NCI-H1417 treated with DMSO at 0.1 percent for 48 hours (cell line): Measurements from ENCODE around the gene CNOT2.
"Not testable (repeated sequence)": the region's sequence is repeated elsewhere in the genome, so short reads cannot be mapped to it uniquely, and the experiment has no call there.

Experiments used
- DNase-seq: peaks from one replicate; lab custom pipeline; 2025; lab: John Stamatoyannopoulos, UW

The CNOT2 gene

GRCh38 chr12:70252832-70253231 is 9.6 kb downstream of the CNOT2 start:
- no peak for DNase-seq

- no peak for DNase-seq
Observed at GRCh38 chr12:70254225-70254624, 11.0 kb downstream of the CNOT2 start.

DNA sequence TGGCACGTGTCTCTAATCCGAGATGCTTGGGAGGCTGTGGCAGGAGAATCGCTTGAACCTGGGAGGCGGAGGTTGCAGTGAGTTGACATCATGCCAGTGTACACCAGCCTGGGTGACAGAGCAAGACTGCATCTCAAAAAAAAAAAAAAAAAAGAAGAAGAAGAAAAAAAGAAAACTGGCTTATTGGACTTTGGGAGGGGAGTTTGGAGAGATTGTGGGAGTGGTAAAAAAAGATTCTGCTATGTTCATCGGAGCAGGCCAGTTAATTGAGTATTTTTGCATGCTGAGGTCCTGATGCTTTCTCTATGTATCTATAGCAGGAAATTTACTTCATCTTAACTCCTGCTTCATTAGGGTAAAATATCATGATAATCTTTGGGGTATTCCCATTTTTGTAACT is 11.6 kb downstream of the CNOT2 start:
- DNase-seq, result no peak

GRCh38 chr12:70255311-70255710 is 12.1 kb downstream of the CNOT2 start:
- DNase-seq, result no peak

DNA sequence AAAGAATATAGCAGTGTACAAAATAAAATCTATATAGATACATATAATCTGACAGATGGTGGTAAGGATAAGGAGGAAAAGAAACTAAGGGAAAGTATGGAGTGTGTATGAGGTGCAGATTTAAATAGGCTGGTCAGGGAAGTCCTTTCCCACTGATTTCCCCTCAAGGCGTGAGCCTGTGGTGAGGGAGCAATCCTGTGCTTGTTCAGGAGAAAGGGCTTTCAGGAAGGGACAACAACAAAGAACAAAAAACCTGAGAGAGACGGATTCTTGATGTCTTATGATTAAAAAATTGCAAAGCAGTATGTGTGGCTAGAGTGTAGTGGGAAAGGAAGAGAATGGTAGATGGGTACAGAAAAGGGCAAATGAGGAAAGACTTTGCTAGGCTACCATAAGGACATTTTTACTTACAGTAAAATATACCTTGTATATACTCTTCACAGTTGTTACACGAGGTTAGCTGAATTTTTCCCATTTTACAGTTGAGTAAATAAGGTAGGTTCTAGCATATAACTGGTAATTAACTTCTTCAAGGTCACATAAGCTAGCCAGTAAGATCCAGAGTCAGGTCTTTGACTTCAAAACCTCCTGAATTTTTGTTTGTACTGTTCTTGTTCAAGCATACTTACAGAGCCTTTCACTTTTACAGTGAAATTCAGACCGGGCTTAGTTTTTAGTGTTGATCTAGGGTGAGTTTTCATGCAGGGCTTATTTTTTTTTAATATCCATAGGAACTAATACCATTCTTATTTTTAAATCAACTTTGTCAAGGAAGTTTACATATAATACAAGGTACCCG is 15.6 kb downstream of the CNOT2 start:
- no peak for DNase-seq

DNA sequence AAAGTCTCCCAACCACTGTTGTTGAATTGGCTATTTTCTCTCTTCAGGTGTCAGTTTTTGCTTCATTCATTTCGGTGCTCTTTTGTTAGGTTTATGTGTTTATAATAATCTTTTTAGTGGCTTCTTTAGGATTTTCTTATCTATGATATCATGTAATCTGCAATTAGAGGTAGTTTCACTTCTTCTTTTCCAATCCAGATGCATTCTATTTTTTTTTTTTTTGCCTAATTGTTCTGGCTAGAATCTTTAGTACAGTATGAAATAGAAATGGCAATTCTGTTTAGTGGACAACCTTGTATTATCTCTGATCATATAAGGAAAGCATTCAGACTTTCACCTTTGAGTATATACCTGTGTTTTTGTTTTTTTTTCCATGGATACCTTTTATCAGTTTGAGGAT is 17.4 kb downstream of the CNOT2 start:
- DNase-seq, result no peak

DNA sequence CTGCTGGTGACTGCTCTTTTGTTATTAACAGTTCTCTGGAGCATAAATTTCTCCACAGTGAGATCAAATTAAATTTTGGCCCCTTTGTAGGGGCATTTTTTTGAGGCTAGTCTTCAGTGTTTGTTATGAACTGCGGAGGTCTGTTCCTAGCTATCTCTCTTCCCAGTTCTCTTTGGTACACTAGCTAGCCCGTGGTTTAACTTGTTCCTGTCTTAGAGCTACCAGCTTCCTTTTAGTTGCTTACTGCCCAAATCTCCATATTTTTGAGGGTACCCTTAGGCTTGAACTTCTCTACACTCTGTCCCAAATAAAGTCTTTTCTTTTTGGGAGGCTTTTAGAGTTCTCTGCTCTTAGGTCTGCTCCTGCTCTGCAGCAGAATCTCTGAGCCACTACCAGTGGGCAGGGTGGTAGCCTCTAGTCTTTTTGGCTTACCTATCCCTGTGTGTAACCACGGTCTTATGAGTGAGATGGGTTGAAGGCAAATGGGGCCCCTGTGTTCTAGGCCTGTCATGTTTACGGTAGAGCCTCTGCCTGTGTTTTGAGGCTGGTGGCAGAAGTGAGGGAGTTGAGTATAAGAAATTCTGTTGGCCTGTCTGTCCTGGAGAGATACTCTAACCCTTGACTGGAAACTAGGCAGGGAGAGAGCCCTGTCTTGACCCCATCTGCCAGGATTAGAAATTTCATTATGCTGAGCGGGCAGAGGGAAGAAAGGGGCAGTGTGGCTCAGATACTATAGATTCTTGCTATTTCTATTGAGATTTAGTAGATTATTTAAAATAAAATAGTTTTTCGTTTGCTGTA is 21.0 kb downstream of the CNOT2 start:
- DNase-seq, result no peak

DNA sequence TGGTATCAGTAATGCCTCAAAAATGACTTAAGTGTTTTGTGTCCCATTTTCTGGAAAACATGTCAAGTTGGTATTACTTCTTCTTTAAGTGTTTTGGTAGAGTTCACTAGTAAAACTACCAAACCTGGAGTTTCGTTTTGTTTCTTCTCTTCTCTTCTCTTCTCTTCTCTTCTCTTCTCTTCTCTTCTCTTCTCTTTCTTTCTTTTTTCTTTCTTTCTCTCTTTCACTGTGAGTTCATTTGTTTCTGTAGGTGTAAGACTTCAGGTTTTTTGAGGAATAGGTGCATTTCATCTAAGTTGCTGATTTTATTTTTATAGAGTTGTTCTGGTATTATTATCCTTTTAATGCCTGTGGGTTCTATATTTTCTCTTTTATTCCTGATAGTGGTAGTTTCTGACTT is 21.9 kb downstream of the CNOT2 start:
- DNase-seq, result no peak

DNA sequence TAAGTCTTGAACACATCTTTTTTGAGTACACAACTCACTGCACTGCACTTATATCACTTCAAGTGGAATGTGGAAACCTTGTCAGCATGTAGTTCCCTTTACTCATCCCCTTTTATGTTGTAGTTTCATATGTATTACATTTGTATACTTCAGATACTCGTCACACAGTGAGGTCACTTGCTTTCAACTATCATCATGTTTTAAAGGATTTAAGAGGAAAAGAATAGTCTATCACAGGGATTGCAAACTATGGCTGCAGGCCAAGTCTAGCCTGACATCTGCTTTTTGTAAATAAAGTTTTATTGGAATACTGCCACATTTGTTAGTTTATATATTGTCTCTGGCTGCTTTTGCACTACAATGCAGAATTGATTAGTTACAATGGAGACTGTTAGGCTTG is 24.3 kb downstream of the CNOT2 start:
- no peak for DNase-seq

GRCh38 chr12:70268972-70269371 is 25.7 kb downstream of the CNOT2 start:
- DNase-seq, result no peak

DNA sequence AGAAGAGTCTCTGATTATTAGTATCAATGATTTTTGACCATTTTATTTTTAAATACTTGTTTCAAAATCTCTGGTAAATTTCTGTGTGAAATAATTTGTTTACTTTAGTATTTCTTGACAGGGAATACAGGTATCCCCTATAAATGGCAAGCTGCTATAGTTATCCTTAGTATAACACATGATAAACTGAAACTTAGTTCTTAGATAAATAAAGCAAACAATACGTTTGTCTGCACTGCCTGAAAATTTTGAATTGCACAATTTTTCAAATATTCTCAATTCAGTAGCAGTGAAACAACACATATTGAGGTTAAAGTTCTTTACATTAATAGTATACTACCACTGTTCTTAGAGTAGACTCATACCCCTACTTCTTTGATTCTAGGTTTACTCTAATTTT is 26.9 kb downstream of the CNOT2 start:
- no peak for DNase-seq

GRCh38 chr12:70271025-70271424 is 27.8 kb downstream of the CNOT2 start:
- DNase-seq, result no peak

DNA sequence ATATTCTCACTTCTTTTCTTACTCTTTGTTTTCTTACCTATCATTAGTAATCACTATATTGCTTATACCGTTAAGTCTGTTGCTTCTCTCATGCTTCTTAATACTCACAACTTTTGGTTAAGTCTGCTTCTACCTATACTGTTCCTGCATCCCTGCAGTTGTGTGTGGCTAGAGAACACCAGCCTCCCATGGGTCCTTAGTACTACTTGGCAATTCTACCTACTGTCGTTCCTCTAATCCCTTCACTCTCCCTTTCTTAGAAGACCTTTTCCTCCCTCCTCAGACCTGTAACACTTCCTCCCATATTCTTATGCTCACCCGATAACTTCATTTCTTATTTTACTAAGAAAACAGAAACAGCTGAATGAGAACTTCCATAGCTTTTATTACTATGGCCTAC is 29.3 kb downstream of the CNOT2 start:
- no peak for DNase-seq

DNA sequence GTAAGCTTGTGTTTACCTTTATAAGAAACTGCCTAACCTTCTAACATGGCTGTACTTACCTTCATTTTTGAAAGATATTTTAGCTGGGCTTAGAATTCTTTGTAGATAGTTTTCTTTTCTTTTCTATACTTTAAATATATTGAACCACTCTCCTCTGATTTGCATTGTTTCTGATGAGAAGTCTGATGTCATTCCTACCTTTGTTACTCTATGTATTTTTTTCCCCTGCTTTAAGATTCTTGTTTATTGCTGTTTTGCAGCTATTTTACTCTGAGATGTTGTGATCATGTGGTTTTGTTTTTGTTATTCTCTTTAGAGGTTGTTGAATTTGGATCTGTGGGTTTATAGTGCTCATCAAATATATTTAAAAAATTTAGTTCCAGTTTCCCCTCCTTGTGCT is 31.8 kb downstream of the CNOT2 start:
- DNase-seq, result no peak

GRCh38 chr12:70277973-70278372 is 34.7 kb downstream of the CNOT2 start:
- DNase-seq, result no peak

GRCh38 chr12:70278945-70279344 is 35.7 kb downstream of the CNOT2 start:
- DNase-seq, result no peak

DNA sequence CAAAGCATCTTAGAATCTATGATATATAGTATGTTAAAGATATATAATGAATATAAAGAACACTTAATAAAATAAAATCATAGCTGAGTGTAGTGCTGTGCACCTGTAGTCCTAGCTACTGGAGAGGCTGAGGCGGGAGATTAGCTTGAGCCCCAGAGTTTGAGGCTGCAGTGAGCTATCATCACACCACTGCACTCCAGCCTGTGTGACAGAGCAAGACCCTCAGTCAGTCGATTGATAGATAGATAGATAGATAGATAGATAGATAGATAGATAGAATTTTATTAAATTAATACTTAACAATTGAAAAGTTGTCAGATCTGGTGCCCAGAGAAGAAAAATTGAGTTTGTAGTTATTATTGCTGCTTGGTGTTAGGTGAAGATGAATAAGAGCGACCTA is 40.0 kb downstream of the CNOT2 start:
- DNase-seq, result no peak

DNA sequence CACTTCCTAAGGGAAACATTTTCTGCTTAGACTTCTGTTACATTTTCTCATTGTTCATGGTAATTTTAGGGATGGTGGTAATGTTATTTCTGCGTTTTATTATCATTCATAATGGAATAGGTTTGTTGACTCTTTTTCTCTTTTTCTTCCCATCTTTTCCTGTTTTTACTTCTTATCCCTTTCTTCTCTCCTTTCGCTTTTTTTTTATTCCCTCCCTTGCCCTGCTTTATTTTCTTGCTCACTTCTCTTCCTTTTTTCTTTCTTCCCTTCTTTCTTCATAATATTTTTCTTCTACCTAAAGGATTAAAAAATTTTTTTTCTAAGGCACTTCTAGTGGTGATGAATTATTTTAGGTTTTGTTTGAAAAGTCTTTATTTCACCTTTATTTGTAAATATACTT is 45.6 kb downstream of the CNOT2 start:
- DNase-seq, result no peak

DNA sequence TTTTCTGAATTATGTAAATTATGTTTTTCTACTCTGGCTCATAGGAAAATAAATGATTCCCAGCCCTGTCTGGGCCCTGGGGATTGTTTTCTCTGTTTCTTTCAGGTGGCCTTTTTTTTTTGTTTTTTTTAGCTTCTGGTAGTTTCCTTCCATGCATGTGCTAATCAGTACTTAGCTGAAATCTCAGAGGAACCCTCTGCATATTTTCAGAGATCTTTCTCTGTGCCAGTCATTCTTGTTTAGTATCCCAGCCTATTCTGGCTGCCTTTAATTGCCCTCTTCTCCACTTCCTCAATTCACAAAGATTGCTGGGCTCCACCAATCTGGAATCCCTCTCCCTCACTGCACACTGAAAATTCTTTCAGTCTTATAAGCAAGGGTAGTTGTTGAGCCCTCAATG is 46.9 kb downstream of the CNOT2 start:
- no peak for DNase-seq

GRCh38 chr12:70292017-70292776 is 49.0 kb downstream of the CNOT2 start:
- DNase-seq, result no peak

GRCh38 chr12:70304684-70305555 is 61.7 kb downstream of the CNOT2 start:
- DNase-seq, result not testable (repeated sequence)

DNA sequence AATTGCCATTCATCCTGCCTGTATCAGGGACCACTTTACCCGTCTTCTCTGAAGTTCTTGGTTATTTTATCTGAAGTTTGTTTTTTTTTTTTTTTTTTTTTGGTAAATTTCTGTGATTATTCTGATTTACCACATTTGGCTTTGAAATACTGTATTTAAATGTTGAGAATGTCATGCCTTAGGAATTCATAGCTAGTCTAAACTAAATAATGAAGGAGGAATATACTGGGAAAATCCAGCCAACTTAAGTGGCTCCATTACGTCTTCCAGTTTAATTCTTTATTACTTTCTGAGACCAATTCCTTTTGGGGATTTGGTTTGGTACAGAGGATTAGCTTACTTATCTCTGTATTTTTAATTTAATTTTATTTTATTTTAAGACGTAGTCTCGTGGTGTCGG is 62.6 kb downstream of the CNOT2 start:
- no peak for DNase-seq
